Heart right ventricle (tissue), 16 donors: ENCODE results near the gene ORC3. TPM values are rescaled to one million over a fixed set of nuclear protein-coding genes. Genes with fewer than 3 reads are reported as not detected.
A peak's percentile ranks its signal among the peaks of the same experiment; 100 is the strongest.

ENCODE experiments used
- ATAC-seq, 8 donors: fragments of 200-7000 bp; cut with Tn5 transposase; one replicate each; pipeline ENCODE4 v1.9.1; 2020; ENCODE audit warnings: mild to moderate bottlenecking in 8 of 8, moderate library complexity in 8 of 8, moderate number of reproducible peaks in 1 of 8
- DNase-seq, 2 donors: peaks; one replicate each; pipeline ENCODE4 v3.0.0-alpha.2; 2020
- H3K27ac ChIP-seq, 10 donors: fragments of 200-600 bp; sonication (generic) in 2 of 10; one replicate each; pipeline versions ENCODE4 v1.5.0 to v1.8.0; 2020 to 2022; ENCODE audit warnings: mild to moderate bottlenecking in 3 of 10
- H3K27me3 ChIP-seq, 7 donors: fragments of 200-600 bp; one replicate each; pipeline ENCODE4 v1.8.0; 2021 to 2022; ENCODE audit warnings: mild to moderate bottlenecking in 2 of 7
- H3K36me3 ChIP-seq, 9 donors: fragments of 200-600 bp; sonication (generic) in 1 of 9; one replicate each; pipeline versions ENCODE4 v1.5.0 to v1.8.0; 2020 to 2022; ENCODE audit warnings: mild to moderate bottlenecking in 2 of 9
- H3K4me1 ChIP-seq, 9 donors: fragments of 200-600 bp; sonication (generic) in 1 of 9; one replicate each; pipeline versions ENCODE4 v1.5.0 to v1.8.0; 2020 to 2022; ENCODE audit warnings: mild to moderate bottlenecking in 4 of 9
- H3K4me3 ChIP-seq, 10 donors: fragments of 200-600 bp; sonication (generic) in 2 of 10; one replicate each; pipeline versions ENCODE4 v1.5.0 to v1.8.0; 2020 to 2022; ENCODE audit warnings: mild to moderate bottlenecking in 7 of 10, moderate library complexity in 2 of 10
- H3K9me3 ChIP-seq, 11 donors: fragments of 200-600 bp in 10 of 11; sonication (generic) in 2 of 11; one replicate each; pipeline versions ENCODE4 v1.5.0 to v1.8.0; 2013 to 2022; ENCODE audit warnings: mild to moderate bottlenecking in 2 of 11, control low read depth in 1 of 11, moderate library complexity in 1 of 11
- CTCF ChIP-seq, 9 donors: fragments of 200-600 bp; sonication (generic) in 2 of 9; IDR thresholded peaks; one replicate each; pipeline versions ENCODE4 v1.5.0 to v1.8.0; 2021 to 2022; ENCODE audit warnings: antibody characterized with exemption in 9 of 9, mild to moderate bottlenecking in 5 of 9, moderate library complexity in 1 of 9
- WGBS, 2 donors: extraction: QIAGEN DNeasy Blood & Tissue Kit; methylation state at CpG; one replicate each; pipeline ENCODE4 v1.1.7; 2013; ENCODE audit warnings: inconsistent platforms in 1 of 2; 5-methylcytosine and 5-hydroxymethylcytosine counted together
- intact Hi-C, 10 donors: fragments of 100-400 bp; cut with DNase I; formaldehyde crosslinking; loops; one replicate each; pipeline versions ENCODE4 v1.11.1 to v1.14.2; 2022
- polyA plus RNA-seq, 2 donors: library from polyadenylated mRNA; stranded (reverse); fragments of 200-250 nt; gene quantifications; one replicate each; pipeline ENCODE4 v1.2.3, GENCODE V29; 2013
- total RNA-seq, 10 donors: library from RNA; stranded (reverse); fragmentation: NEBNext Ultra II Directional in 3 of 10; extraction: Animal tissue kit (Norgen Biotek cat#: 25700) in 3 of 10; gene quantifications; one replicate each; pipeline versions ENCODE4 v1.2.1 to v1.2.4, GENCODE V29; 2021 to 2023
- donor health status: Arrhythmogenic right ventricular cardiomyopathy.
- donor health status: ischemic (EF 13 %, LVEDD 7.1; RV severe dilation, severe dysfunction).
- donor health status: healthy with polysubstance abuse.
- donor health status: DM: no; HTN: yes; CAD: no.
- donor health status: DM: no; HTN: no; CAD: no.
- donor health status: ischemic (EF 25% LVEDD 6.9; RV normal size, moderate dysfunction).
- donor health status: ischemic (EF 25% LVEDD 5.7; RV mildly dilated, moderate dysfunction).
- donor health status: healthy.
- donor health status: DM: yes; HTN: yes; CAD: no.
- donor health status: Ischemic cardiomyopathy.
- donor health status: ischemic (EF 35%, LVEDD 5.7; RV mildly dilated, moderate dysfunction).
- donor health status: nonischemic (EF 11% LVEDD 7.7; RV severe dilation, severe dysfunction).
- donor health status: DM: yes; HTN: yes; CAD: no.
- donor health status: PGD.
- donor health status: ischemic (EF 29% LVEDD 5.4; RV normal size, mild dysfunction).
- donor health status: nonischemic (EF 23%, LVEDD 6.1; RV moderate dilation, normal function).

ORC3 gene
- total and polyA plus RNA-seq, 12 donors: 15.7 to 28.2 (median 21.8) TPM

GRCh38 chr6:87575423-87575822, 14.5 kb upstream of the ORC3 start:
- intact Hi-C loops: no loop called here
- WGBS, 2 donors: 85 to 86% methylated on average over 2 of the region's 2 CpGs
- Histone ChIP-seq H3K27ac (no peak overlapping the region), H3K36me3 (peaks cover 0 to 28% (median 0%) of the 10 kb centered on the region in 9 donors), H3K4me1 (peaks cover 0 to 39% (median 14%) of the 10 kb centered on the region in 9 donors), H3K4me3 (no peak overlapping the region), H3K9me3 (no peaks in the 10 kb centered on the region), H3K27me3 (no peaks in the 10 kb centered on the region)
- DNase-seq (no peak), ATAC-seq (no peak)
- no peak for TF ChIP-seq CTCF (IDR thresholded peaks at IDR 0.05)

GRCh38 chr6:87583822-87584221, 6.1 kb upstream of the ORC3 start:
- Histone ChIP-seq H3K9me3 (no peaks in the 10 kb centered on the region), H3K4me3 (no peak overlapping the region), H3K27ac (no peak overlapping the region), H3K4me1 (peaks cover 2 to 41% (median 29%) of the 10 kb centered on the region in 9 donors), H3K27me3 (no peaks in the 10 kb centered on the region), H3K36me3 (peaks cover 0 to 56% (median 13%) of the 10 kb centered on the region in 9 donors)
- WGBS, 2 donors: 86 to 96% methylated on average over 4 of the region's 4 CpGs
- ATAC-seq (no peak), DNase-seq (no peak)
- intact Hi-C loops: loop anchor here in 1 of 10 donors (10.0 kb wide), 1 partner anchor 121 kb away; the partner anchor contains the start of gene AKIRIN2
- no peak for TF ChIP-seq CTCF (IDR thresholded peaks at IDR 0.05)

- Histone ChIP-seq H3K36me3 (peaks cover 0 to 35% (median 9%) of the 10 kb centered on the region in 9 donors), H3K27me3 (no peaks in the 10 kb centered on the region), H3K27ac (no peak overlapping the region), H3K4me3 (no peak overlapping the region), H3K4me1 (peaks cover 2 to 53% (median 43%) of the 10 kb centered on the region in 9 donors), H3K9me3 (no peaks in the 10 kb centered on the region)
- intact Hi-C loops: loop anchor here in 2 of 10 donors (5.0 to 10.0 kb wide), 2 partner anchors 44 to 118 kb away; partner anchors contain the start of gene AKIRIN2 (in 1 of the 2)
- no peak for ATAC-seq
- no peak for TF ChIP-seq CTCF (IDR thresholded peaks at IDR 0.05)
- 91 to 96% methylated on average over 8 of the region's 8 CpGs for WGBS, 2 donors
- no peak for DNase-seq
Measured at GRCh38 chr6:87586371-87587077, 3.4 kb upstream of the ORC3 start.

- Histone ChIP-seq H3K4me3 (peak overlapping the region; percentile 64 to 94 (median 83)), H3K36me3 (peaks cover 0 to 24% (median under 1%) of the 10 kb centered on the region in 9 donors), H3K4me1 (peaks cover 2 to 56% (median 45%) of the 10 kb centered on the region in 9 donors), H3K27ac (peak overlapping the region in 8 of 10 donors; percentile 74 to 90 (median 81)), H3K9me3 (no peaks in the 10 kb centered on the region), H3K27me3 (no peaks in the 10 kb centered on the region)
- DNase-seq (no peak), ATAC-seq (no peak)
- TF ChIP-seq CTCF (IDR thresholded peaks at IDR 0.05): no peak
- 33 to 35% methylated on average over 10 of the region's 10 CpGs for WGBS, 2 donors
- intact Hi-C loops: loop anchor here in 2 of 10 donors (2.0 to 10.0 kb wide), 3 partner anchors 47 to 182 kb away; partner anchors contain the start of genes AKIRIN2 (in 1 of the 2) and CFAP206 (in 1 of the 2)
Measured at GRCh38 chr6:87588756-87589407, 1.1 kb upstream of the ORC3 start.
